Spinal cord (tissue), 10 donors: ENCODE results near the gene PVR. TPM values are rescaled to one million over a fixed set of nuclear protein-coding genes. Genes with fewer than 3 reads are reported as not detected.
"Not testable (repeated sequence)": the region's sequence is repeated elsewhere in the genome, so short reads cannot be mapped to it uniquely, and the experiment has no call there.

Experiments
- DNase-seq, 6 donors: peaks; one replicate each; pipeline versions ENCODE4 v3.0.0 to v3.0.0-alpha.2; 2013 to 2015; ENCODE audit warnings: low spot score in 6 of 6, low read depth in 4 of 6
- H3K27ac ChIP-seq: one replicate; pipeline ENCODE4 v1.5.1; 2013; ENCODE audit warnings: low read depth, low read length, control low read depth
- H3K27me3 ChIP-seq: one replicate; pipeline ENCODE4 v1.6.1; 2013; ENCODE audit warnings: low read length; ENCODE audit not compliant: control insufficient read depth, insufficient read depth
- H3K36me3 ChIP-seq: one replicate; pipeline ENCODE4 v1.6.1; 2013; ENCODE audit warnings: low read length; ENCODE audit not compliant: control insufficient read depth, insufficient read depth
- H3K4me1 ChIP-seq: one replicate; pipeline ENCODE4 v1.6.1; 2013; ENCODE audit warnings: low read length; ENCODE audit not compliant: control insufficient read depth, insufficient read depth
- H3K4me3 ChIP-seq: one replicate; pipeline ENCODE4 v1.5.1; 2013; ENCODE audit warnings: low read depth, low read length, control low read depth
- H3K9me3 ChIP-seq: one replicate; pipeline ENCODE4 v1.6.1; 2013; ENCODE audit warnings: low read length; ENCODE audit not compliant: control insufficient read depth, insufficient read depth
- WGBS: methylation state at CpG from one replicate; pipeline ENCODE4 v1.1.5; 2013; ENCODE audit warnings: missing lambda C conversion rate; ENCODE audit not compliant: insufficient coverage; 5-methylcytosine and 5-hydroxymethylcytosine counted together
- polyA plus RNA-seq, 2 donors: library from polyadenylated mRNA; unstranded; fragments of 120-200 nt; gene quantifications; one replicate each; pipeline ENCODE4 v1.2.1, GENCODE V29; 2013; ENCODE audit not compliant: insufficient read length in 2 of 2
- total RNA-seq, 2 donors: library from RNA; depleted of rRNA in 1 of 2; stranded (reverse); fragments of 120-200 nt in 1 of 2; fragments of >200 nt in 1 of 2; gene quantifications; one replicate each; pipeline versions ENCODE4 v1.2.3 to v1.2.4, GENCODE V29; 2013 to 2014
- donor health status: healthy.

The PVR gene
- total and polyA plus RNA-seq, 4 donors, result 25.3 to 29.8 (median 26.0) TPM

GRCh38 chr19:44666852-44667556 is 23.3 kb downstream of the PVR start:
- WGBS, result 81% methylated on average over 5 of the region's 7 CpGs
- no peaks in the 10 kb centered on the region for H3K27me3 ChIP-seq

GRCh38 chr19:44668985-44669764 is 25.5 kb downstream of the PVR start:
- 90% methylated on average over 2 of the region's 2 CpGs for WGBS
- H3K27ac ChIP-seq, result no peak overlapping the region
- no peaks in the 10 kb centered on the region for H3K9me3 ChIP-seq
- no peaks in the 10 kb centered on the region for H3K4me1 ChIP-seq
- H3K27me3 ChIP-seq, result no peaks in the 10 kb centered on the region
- DNase-seq, result no peak
- no peak overlapping the region for H3K4me3 ChIP-seq
- no peaks in the 10 kb centered on the region for H3K36me3 ChIP-seq

More at GRCh38 chr19:44666852-44667556, 23.3 kb downstream of the PVR start:
- Histone ChIP-seq H3K36me3 (peaks cover under 1% of the 10 kb centered on the region), H3K4me3 (no peak overlapping the region), H3K4me1 (peaks cover 7% of the 10 kb centered on the region), H3K9me3 (no peaks in the 10 kb centered on the region), H3K27ac (no peak overlapping the region)
- no peak for DNase-seq

- not testable (repeated sequence) for DNase-seq, H3K36me3 ChIP-seq
- 100% methylated on average over 1 of the region's 2 CpGs for WGBS
Measured at GRCh38 chr19:44670027-44670426, 26.3 kb downstream of the PVR start.

GRCh38 chr19:44671400-44671799 is 27.7 kb downstream of the PVR start, which contains the start of gene CEACAM19:
CEACAM19 (plus strand) TSS chr19:44671482; CDS start chr19:44671932, 450 bp downstream.
- no peaks in the 10 kb centered on the region for H3K9me3 ChIP-seq
- H3K4me1 ChIP-seq, result no peaks in the 10 kb centered on the region
- no peak within 1 kb of the TSS for H3K27ac ChIP-seq
- 77% methylated on average over 2 of the region's 2 CpGs for WGBS
- no peaks in the 10 kb centered on the region for H3K27me3 ChIP-seq
- no peak for DNase-seq
- peaks cover 2% of the 10 kb centered on the region for H3K36me3 ChIP-seq
- no peak within 1 kb of the TSS for H3K4me3 ChIP-seq

More at GRCh38 chr19:44670027-44670426, 26.3 kb downstream of the PVR start:
- not testable (repeated sequence) for H3K9me3 ChIP-seq, H3K4me3 ChIP-seq, H3K4me1 ChIP-seq, H3K27me3 ChIP-seq, H3K27ac ChIP-seq

GRCh38 chr19:44672226-44672625 is 28.5 kb downstream of the PVR start:
- DNase-seq, result no peak
- Histone ChIP-seq H3K36me3 (peaks cover 2% of the 10 kb centered on the region), H3K9me3 (no peaks in the 10 kb centered on the region), H3K27me3 (no peaks in the 10 kb centered on the region), H3K4me3 (no peak overlapping the region), H3K4me1 (no peaks in the 10 kb centered on the region), H3K27ac (no peak overlapping the region)
- WGBS, result 43% methylated on average over 1 of the region's 1 CpG

GRCh38 chr19:44673510-44673909 is 29.8 kb downstream of the PVR start:
- peaks cover 2% of the 10 kb centered on the region for H3K36me3 ChIP-seq
- no peak overlapping the region for H3K27ac ChIP-seq
- DNase-seq, result no peak
- H3K9me3 ChIP-seq, result no peaks in the 10 kb centered on the region
- WGBS, result 88% methylated on average over 3 of the region's 4 CpGs
- H3K4me3 ChIP-seq, result no peak overlapping the region
- H3K27me3 ChIP-seq, result no peaks in the 10 kb centered on the region
- H3K4me1 ChIP-seq, result no peaks in the 10 kb centered on the region

- Histone ChIP-seq H3K27me3 (no peaks in the 10 kb centered on the region), H3K4me3 (no peak overlapping the region), H3K36me3 (peaks cover 5% of the 10 kb centered on the region), H3K27ac (no peak overlapping the region), H3K4me1 (no peaks in the 10 kb centered on the region), H3K9me3 (no peaks in the 10 kb centered on the region)
- no peak for DNase-seq
- 87% methylated on average over 6 of the region's 6 CpGs for WGBS
Measured at GRCh38 chr19:44675521-44675920, 31.8 kb downstream of the PVR start.

GRCh38 chr19:44677019-44677811 is 33.5 kb downstream of the PVR start:
- no peak overlapping the region for H3K4me3 ChIP-seq
- WGBS, result 64% methylated on average over 3 of the region's 8 CpGs
- no peaks in the 10 kb centered on the region for H3K4me1 ChIP-seq
- no peak overlapping the region for H3K27ac ChIP-seq
- DNase-seq, result peak in 1 of 6 donors; percentile 8
- no peaks in the 10 kb centered on the region for H3K27me3 ChIP-seq
- peaks cover 8% of the 10 kb centered on the region for H3K36me3 ChIP-seq
- no peaks in the 10 kb centered on the region for H3K9me3 ChIP-seq

GRCh38 chr19:44680536-44680935 is 36.8 kb downstream of the PVR start:
- Histone ChIP-seq H3K4me3 (no peak overlapping the region), H3K9me3 (no peaks in the 10 kb centered on the region), H3K36me3 (peaks cover 20% of the 10 kb centered on the region), H3K27ac (no peak overlapping the region), H3K4me1 (no peaks in the 10 kb centered on the region), H3K27me3 (no peaks in the 10 kb centered on the region)
- no peak for DNase-seq
